HepG2 (cell line): ENCODE data around the gene HS6ST1. TPM values are rescaled to one million over a fixed set of nuclear protein-coding genes. Genes with fewer than 3 reads are reported as not detected.
"Not testable (repeated sequence)": the region's sequence is repeated elsewhere in the genome, so short reads cannot be mapped to it uniquely, and the experiment has no call there.

Source experiments
- ATAC-seq: fragments of 200-7000 bp; cut with Tn5 transposase; 3 replicates; pipeline ENCODE4 v1.9.1; 2020; ENCODE audit warnings: mild to moderate bottlenecking, moderate library complexity
- BruUV-seq: library from RNA; stranded (reverse); fragments of 400-500 nt; replicated peaks from 2 replicates; lab custom pipeline; 2021; lab: Mats Ljungman, UMichigan
- CTCF ChIA-PET: fragments of 300-600 bp; formaldehyde crosslinking; extraction: SDS; loops from one replicate; lab custom pipeline; 2021; ENCODE audit warnings: low total read pairs, inconsistent platforms, low intra/inter-chr PET ratio; lab: Yijun Ruan, JAX
- POLR2A ChIA-PET: fragments of 350-600 bp; sonication (Branson Sonifier 250); formaldehyde crosslinking; loops from one replicate; lab custom pipeline; 2020; ENCODE audit warnings: antibody characterized with exemption, inconsistent platforms; lab: Yijun Ruan, JAX
- DNase-seq: peaks from one replicate; pipeline ENCODE4 v3.0.0-alpha.2; 2015; ENCODE audit warnings: low spot score
- FAIRE-seq: peaks from 3 replicates; lab custom pipeline; 2011; peaks lifted over from hg19 to GRCh38; lab: Jason Lieb, UNC
- H2AFZ ChIP-seq: one replicate; pipeline ENCODE4 v1.6.1; 2011; ENCODE audit warnings: low read length, inconsistent platforms
- H3K27ac ChIP-seq: fragments of 300-600 bp; 3 replicates; pipeline ENCODE4 v1.8.0; 2011; ENCODE audit warnings: mixed run types, mild to moderate bottlenecking, mixed read lengths, low read length, inconsistent platforms; ENCODE audit not compliant: insufficient read depth; ENCODE audit errors: extremely low read length
- H3K27me3 ChIP-seq, 2 experiments: fragments of 200-600 bp in 1 of 2; 2 replicates in 1 of 2; 3 replicates in 1 of 2; pipeline versions ENCODE4 v1.6.0 to v1.8.0; 2011; ENCODE audit warnings: low read length in 2 of 2, mild to moderate bottlenecking in 2 of 2, moderate library complexity in 2 of 2, inconsistent platforms in 1 of 2; ENCODE audit not compliant: insufficient read depth in 2 of 2, control insufficient read depth in 1 of 2
- H3K36me3 ChIP-seq, 2 experiments: fragments of 200-600 bp in 1 of 2; replicated peaks in 1 of 2; 2 replicates in 1 of 2; 3 replicates in 1 of 2; pipeline versions ENCODE4 v1.5.1 to v1.8.0; 2011; ENCODE audit warnings: low read length in 2 of 2, inconsistent platforms in 1 of 2; ENCODE audit not compliant: insufficient read depth in 2 of 2, control insufficient read depth in 1 of 2
- H3K4me1 ChIP-seq: 2 replicates; pipeline ENCODE4 v1.5.1; 2012; ENCODE audit warnings: low read length, inconsistent platforms; ENCODE audit not compliant: insufficient read depth
- H3K4me2 ChIP-seq: 2 replicates; pipeline ENCODE4 v1.6.0; 2011; ENCODE audit warnings: low read depth, low read length, inconsistent platforms
- H3K4me3 ChIP-seq, 3 experiments: fragments of 200-600 bp in 1 of 3; sonication (generic), shearing (Covaris generic) in 1 of 3; replicated peaks in 1 of 3; 2 replicates each; pipeline ENCODE4 v1.5.1; 2011 to 2016; ENCODE audit warnings: low read length in 3 of 3, inconsistent platforms in 2 of 3, low read depth in 2 of 3, mild to moderate bottlenecking in 2 of 3, control low read depth in 1 of 3, mixed read lengths in 1 of 3; ENCODE audit not compliant: insufficient read depth in 1 of 3
- H3K79me2 ChIP-seq: one replicate; pipeline ENCODE4 v1.6.1; 2011; ENCODE audit warnings: low read length, inconsistent platforms; ENCODE audit not compliant: insufficient read depth
- H3K9ac ChIP-seq: 2 replicates; pipeline ENCODE4 v1.6.0; 2011; ENCODE audit warnings: mild to moderate bottlenecking, low read depth, low read length, inconsistent platforms; ENCODE audit not compliant: insufficient read depth
- H3K9me3 ChIP-seq: 2 replicates; pipeline ENCODE4 v1.5.1; 2012; ENCODE audit warnings: mild to moderate bottlenecking, low read length
- H4K20me1 ChIP-seq: 2 replicates; pipeline ENCODE4 v1.6.0; 2011; ENCODE audit warnings: inconsistent platforms, mild to moderate bottlenecking, low read length, moderate library complexity; ENCODE audit not compliant: insufficient read depth
- KAT7 ChIP-seq: IDR thresholded peaks from 2 replicates; pipeline ENCODE4 v1.6.1; 2018; ENCODE audit warnings: borderline replicate concordance, missing compliant biosample characterization
- RBFOX2 ChIP-seq: fragments of 200-400 bp; formaldehyde crosslinking; IDR thresholded peaks from 2 replicates; pipeline ENCODE4 v1.6.1; 2017; ENCODE audit warnings: low read depth, mild to moderate bottlenecking, low read length
- TAF1 ChIP-seq: sonication (generic); formaldehyde crosslinking; IDR thresholded peaks from 2 replicates; pipeline ENCODE4 v1.4.0; 2020; ENCODE audit warnings: missing genetic modification reagents
- YEATS4 ChIP-seq: sonication (generic); formaldehyde crosslinking; IDR thresholded peaks from 2 replicates; pipeline ENCODE4 v1.4.0; 2020; ENCODE audit warnings: missing genetic modification reagents, borderline replicate concordance
- ZFY ChIP-seq: sonication (generic); formaldehyde crosslinking; IDR thresholded peaks from 2 replicates; pipeline ENCODE4 v1.4.0; 2020; ENCODE audit warnings: missing genetic modification reagents
- ZNF687 ChIP-seq: sonication (generic); formaldehyde crosslinking; IDR thresholded peaks from 2 replicates; pipeline ENCODE4 v1.5.1; 2020; ENCODE audit warnings: mild to moderate bottlenecking, missing genetic modification reagents, moderate library complexity
- ZNF766 ChIP-seq: sonication (generic); formaldehyde crosslinking; IDR thresholded peaks from 2 replicates; pipeline ENCODE4 v1.5.0; 2020; ENCODE audit warnings: missing genetic modification reagents, borderline replicate concordance
- ZNF777 ChIP-seq: sonication (generic); formaldehyde crosslinking; IDR thresholded peaks from 2 replicates; pipeline ENCODE4 v1.4.0; 2020; ENCODE audit warnings: missing genetic modification reagents
- ZNF784 ChIP-seq: sonication (generic); formaldehyde crosslinking; IDR thresholded peaks from 2 replicates; pipeline ENCODE4 v1.5.1; 2020; ENCODE audit warnings: missing genetic modification reagents, mild to moderate bottlenecking, borderline replicate concordance
- ZSCAN21 ChIP-seq: sonication (generic); formaldehyde crosslinking; IDR thresholded peaks from 2 replicates; pipeline ENCODE4 v1.8.0; 2022; ENCODE audit warnings: mild to moderate bottlenecking, missing genetic modification reagents, moderate library complexity, borderline replicate concordance
- WGBS: methylation state at CpG from one replicate; pipeline ENCODE4 v1.1.6; 2017; ENCODE audit warnings: low lambda C conversion rate; 5-methylcytosine and 5-hydroxymethylcytosine counted together
- in situ Hi-C: cut with HindIII; loops from 2 replicates; pipeline ENCODE4 v1.10.0; 2017; ENCODE audit warnings: low pct_unique_long_range_greater_than_20kb; ENCODE audit not compliant: extremely low pct_ligation_motif_present
- intact Hi-C: fragments of 100-400 bp; cut with micrococcal nuclease; formaldehyde crosslinking; loops from one replicate; pipeline ENCODE4 v1.10.0; 2022; ENCODE audit not compliant: unreplicated experiment
- polyA plus RNA-seq, 8 experiments: library from polyadenylated mRNA; depleted of rRNA in 3 of 8; stranded (reverse) in 7 of 8; unstranded in 1 of 8; fragments of >200 nt; fragmentation: Illumina TruSeq in 4 of 8; extraction: Trizol in 4 of 8; gene quantifications; 2 replicates each; pipeline versions ENCODE4 v1.2.1 to v1.2.3, GENCODE V29; 2011 to 2016; ENCODE audit warnings: low read depth in 4 of 8, missing spikeins in 1 of 8, mixed read lengths in 1 of 8; ENCODE audit not compliant: insufficient read depth in 1 of 8
- total RNA-seq, 5 experiments: library from RNA; depleted of rRNA; stranded (reverse); fragments of >200 nt; fragmentation: Illumina TruSeq; extraction: Trizol; gene quantifications; 2 replicates each; pipeline ENCODE4 v1.2.3, GENCODE V29; 2016; ENCODE audit warnings: low read depth in 1 of 5
- TF ChIP-seq, protein P1 (sequence below): sonication (generic); formaldehyde crosslinking; IDR thresholded peaks from 2 replicates; pipeline ENCODE4 v1.5.1; 2020; ENCODE audit warnings: mild to moderate bottlenecking, missing genetic modification reagents, moderate library complexity

The HS6ST1 gene
- total and polyA plus RNA-seq, 2 of the 13 experiments (the other 11 are each of a cell fraction or from before 2014, with no cell fraction given), result 34.5 to 84.6 TPM

DNA sequence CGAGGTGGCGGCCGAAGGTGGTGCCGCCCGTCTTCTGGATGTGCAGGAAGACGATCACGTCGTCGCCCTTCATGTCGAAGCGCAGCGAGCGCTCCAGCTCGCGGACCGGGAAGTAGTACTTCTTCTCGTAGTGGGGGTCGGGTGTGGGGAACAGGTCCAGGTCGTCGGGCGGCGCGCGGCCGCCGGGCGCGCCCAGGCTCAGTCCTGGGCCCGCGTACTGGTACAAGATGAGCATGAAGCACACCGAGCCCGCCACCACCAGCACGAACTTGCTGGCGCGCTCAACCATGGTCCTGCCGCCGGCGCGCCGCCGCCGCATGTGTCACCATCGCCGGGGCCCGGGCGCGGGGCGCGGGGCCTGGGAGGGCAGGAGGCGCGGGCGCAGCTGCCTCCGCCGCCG, 423 bp downstream of the HS6ST1 start:
- H3K27ac ChIP-seq, CTCF ChIA-PET, BruUV-seq, FAIRE-seq, ATAC-seq, POLR2A ChIA-PET, DNase-seq, in situ Hi-C loops, H3K9me3 ChIP-seq, H2AFZ ChIP-seq, H3K4me2 ChIP-seq, intact Hi-C loops, H3K27me3 ChIP-seq: not testable (repeated sequence)
- H3K79me2 ChIP-seq, result peaks cover 46% of the 10 kb centered on the region
- peaks cover 13 to 28% of the 10 kb centered on the region in 2 experiments for H3K36me3 ChIP-seq
- H3K4me3 ChIP-seq, result peak overlapping the region in 2 of 3 experiments; percentile 82 to 92; a peak in 5 of 6 replicates
- H3K4me1 ChIP-seq, result peaks cover 70% of the 10 kb centered on the region
- WGBS, result no CpG with 5 or more reads among the region's 55 CpGs
- TF ChIP-seq ZNF777, result peak; percentile 30; the same call in 1 of the 2 replicates
- peaks cover 46% of the 10 kb centered on the region for H4K20me1 ChIP-seq
- peak overlapping the region; percentile 87; the same call in 1 of the 2 replicates for H3K9ac ChIP-seq

DNA sequence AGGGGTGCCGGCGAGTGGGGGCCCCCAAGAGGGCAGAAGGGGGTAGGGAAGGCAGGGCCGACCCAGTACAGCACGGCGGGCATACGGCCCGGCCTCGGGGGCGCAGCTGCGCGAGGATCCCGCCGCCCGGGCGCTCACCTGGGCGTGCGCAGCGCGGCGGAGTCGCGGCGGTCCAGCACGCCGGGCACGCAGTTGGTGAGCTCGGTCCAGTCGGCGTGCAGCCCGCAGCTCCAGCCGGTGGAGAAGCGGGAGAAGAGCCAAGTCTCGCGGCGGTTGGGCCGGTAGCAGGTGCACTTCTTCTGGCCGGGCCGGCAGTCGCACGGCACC, 806 bp downstream of the HS6ST1 start:
- H3K9me3 ChIP-seq, H3K27me3 ChIP-seq, FAIRE-seq, H2AFZ ChIP-seq, in situ Hi-C loops, CTCF ChIA-PET, BruUV-seq, DNase-seq: not testable (repeated sequence)
- WGBS, result no CpG with 5 or more reads among the region's 40 CpGs
- peak overlapping the region; percentile 87 for H3K9ac ChIP-seq
- H4K20me1 ChIP-seq, result peaks cover 50% of the 10 kb centered on the region
- peaks cover 70% of the 10 kb centered on the region for H3K4me1 ChIP-seq
- peaks cover 50% of the 10 kb centered on the region for H3K79me2 ChIP-seq
- POLR2A ChIA-PET, result interaction anchor here (1.5 to 2.7 kb wide), 3 partner anchors 9 to 148 kb away, joined by 7 to 8 read pairs (median 8); no protein-coding TSS in a partner anchor
- H3K36me3 ChIP-seq, result peaks cover 13 to 28% of the 10 kb centered on the region in 2 experiments
- intact Hi-C loops, result loop anchor here (1.0 kb wide), 1 partner anchor 9 kb away; no protein-coding TSS in a partner anchor
- peak overlapping the region; percentile 82 to 97 (median 92) for H3K4me3 ChIP-seq
- peak; percentile 4 for ATAC-seq
- peak overlapping the region; percentile 98 for H3K4me2 ChIP-seq
- peak overlapping the region; percentile 42 for H3K27ac ChIP-seq
- TF ChIP-seq ZFY (CRISPR knock-in tag) (peak; percentile 46), KAT7 (CRISPR knock-in tag) (peak; percentile 71; the same call in 1 of the 2 replicates), TAF1 (CRISPR knock-in tag) (peak; percentile 3; the same call in 1 of the 2 replicates), ZNF766 (CRISPR knock-in tag) (peak; percentile 17; the same call in 1 of the 2 replicates), YEATS4 (peak; percentile 46; the same call in 1 of the 2 replicates), ZNF687 (CRISPR knock-in tag) (peak; percentile 8), ZNF777 (peak; percentile 42; the same call in 1 of the 2 replicates), ZSCAN21 (CRISPR knock-in tag) (0 out of 2 replicates have a peak, but pooled peaks have one; percentile 20), ZNF784 (CRISPR knock-in tag) (0 out of 2 replicates have a peak, but pooled peaks have one; percentile 23), RBFOX2 (peak; percentile 92)
- TF ChIP-seq, protein P1, sequence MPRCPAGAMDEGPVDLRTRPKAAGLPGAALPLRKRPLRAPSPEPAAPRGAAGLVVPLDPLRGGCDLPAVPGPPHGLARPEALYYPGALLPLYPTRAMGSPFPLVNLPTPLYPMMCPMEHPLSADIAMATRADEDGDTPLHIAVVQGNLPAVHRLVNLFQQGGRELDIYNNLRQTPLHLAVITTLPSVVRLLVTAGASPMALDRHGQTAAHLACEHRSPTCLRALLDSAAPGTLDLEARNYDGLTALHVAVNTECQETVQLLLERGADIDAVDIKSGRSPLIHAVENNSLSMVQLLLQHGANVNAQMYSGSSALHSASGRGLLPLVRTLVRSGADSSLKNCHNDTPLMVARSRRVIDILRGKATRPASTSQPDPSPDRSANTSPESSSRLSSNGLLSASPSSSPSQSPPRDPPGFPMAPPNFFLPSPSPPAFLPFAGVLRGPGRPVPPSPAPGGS (CRISPR knock-in tag), result 0 out of 2 replicates have a peak, but pooled peaks have one; percentile 19
